MM.1S (cell line): ENCODE results near the gene MVB12B.

Source experiments
- EZH2 ChIP-seq: fragments of 300-600 bp; sonication (generic); optimal IDR thresholded peaks from 2 replicates; pipeline ENCODE3; 2017; ENCODE audit warnings: low read depth, mild to moderate bottlenecking, antibody characterized with exemption, low read length, mixed read lengths
- TF ChIP-seq, protein P1 (sequence below): fragments of 300-600 bp; sonication (generic); IDR thresholded peaks from 2 replicates; pipeline ENCODE4 v1.5.1; 2016; ENCODE audit warnings: antibody characterized with exemption, low read length, mixed read lengths

GRCh38 chr9:126413391-126414068, 86.9 kb downstream of the MVB12B start:
- TF ChIP-seq, protein P1, sequence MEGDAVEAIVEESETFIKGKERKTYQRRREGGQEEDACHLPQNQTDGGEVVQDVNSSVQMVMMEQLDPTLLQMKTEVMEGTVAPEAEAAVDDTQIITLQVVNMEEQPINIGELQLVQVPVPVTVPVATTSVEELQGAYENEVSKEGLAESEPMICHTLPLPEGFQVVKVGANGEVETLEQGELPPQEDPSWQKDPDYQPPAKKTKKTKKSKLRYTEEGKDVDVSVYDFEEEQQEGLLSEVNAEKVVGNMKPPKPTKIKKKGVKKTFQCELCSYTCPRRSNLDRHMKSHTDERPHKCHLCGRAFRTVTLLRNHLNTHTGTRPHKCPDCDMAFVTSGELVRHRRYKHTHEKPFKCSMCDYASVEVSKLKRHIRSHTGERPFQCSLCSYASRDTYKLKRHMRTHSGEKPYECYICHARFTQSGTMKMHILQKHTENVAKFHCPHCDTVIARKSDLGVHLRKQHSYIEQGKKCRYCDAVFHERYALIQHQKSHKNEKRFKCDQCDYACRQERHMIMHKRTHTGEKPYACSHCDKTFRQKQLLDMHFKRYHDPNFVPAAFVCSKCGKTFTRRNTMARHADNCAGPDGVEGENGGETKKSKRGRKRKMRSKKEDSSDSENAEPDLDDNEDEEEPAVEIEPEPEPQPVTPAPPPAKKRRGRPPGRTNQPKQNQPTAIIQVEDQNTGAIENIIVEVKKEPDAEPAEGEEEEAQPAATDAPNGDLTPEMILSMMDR, result no peak
- TF ChIP-seq EZH2, result no peak
